A549 (cell line): Measurements from ENCODE around the gene PLCB2. TPM values are rescaled to one million over a fixed set of nuclear protein-coding genes. Genes with fewer than 3 reads are reported as not detected.
A peak's percentile ranks its signal among the peaks of the same experiment; 100 is the strongest.

Experiments used
- ATAC-seq, 2 experiments: fragments of 200-7000 bp in 1 of 2; fragments of >200 bp in 1 of 2; cut with Nextera tagmentation in 1 of 2; cut with Tn5 transposase in 1 of 2; 3 replicates each; pipeline versions ENCODE4 v1.8.0 to v1.9.1; 2018 to 2020; ENCODE audit warnings: mild to moderate bottlenecking in 1 of 2, moderate library complexity in 1 of 2
- CTCF ChIA-PET: fragments of 300-600 bp; sonication (Branson Sonifier 250); formaldehyde crosslinking; extraction: SDS; loops from one replicate; lab custom pipeline; 2021; ENCODE audit warnings: antibody characterized with exemption, inconsistent platforms; lab: Yijun Ruan, JAX
- POLR2A ChIA-PET: fragments of 350-600 bp; formaldehyde crosslinking; extraction: SDS; loops from one replicate; lab custom pipeline; 2021; ENCODE audit warnings: antibody characterized with exemption, inconsistent platforms; lab: Yijun Ruan, JAX
- DNase-seq, 2 experiments: peaks; one replicate each; pipeline versions ENCODE4 v3.0.0 to v3.0.0-alpha.2; 2011 to 2016; ENCODE audit warnings: low read depth in 1 of 2, low spot score in 1 of 2
- FAIRE-seq: peaks from 2 replicates; lab custom pipeline; 2011; peaks lifted over from hg19 to GRCh38; lab: Jason Lieb, UNC
- H3K27ac ChIP-seq, 2 experiments: fragments of >200 bp; sonication (Bioruptor Twin); formaldehyde crosslinking; 3 replicates each; pipeline ENCODE4 v1.5.1; 2016 to 2017
- H3K4me1 ChIP-seq: fragments of >200 bp; sonication (Bioruptor Twin); formaldehyde crosslinking; 3 replicates; pipeline ENCODE4 v1.6.1; 2016
- H3K4me2 ChIP-seq: fragments of >200 bp; sonication (Bioruptor Twin); formaldehyde crosslinking; 3 replicates; pipeline ENCODE4 v1.6.1; 2016
- H3K4me3 ChIP-seq: fragments of >200 bp; sonication (Bioruptor Twin); formaldehyde crosslinking; 3 replicates; pipeline ENCODE4 v1.5.1; 2016
- H3K9me3 ChIP-seq: fragments of >200 bp; sonication (Bioruptor Twin); formaldehyde crosslinking; 3 replicates; pipeline ENCODE4 v1.6.1; 2016
- ATOH8 ChIP-seq: fragments of 250-450 bp; sonication (Bioruptor Pico); IDR thresholded peaks from 2 replicates; pipeline ENCODE4 v1.5.0; 2020; ENCODE audit warnings: low read depth, mild to moderate bottlenecking, moderate library complexity
- CHD2 ChIP-seq: fragments of 150-350 bp; IDR thresholded peaks from 2 replicates; pipeline ENCODE4 v1.6.1; 2014; ENCODE audit warnings: low read length; ENCODE audit not compliant: partially characterized antibody
- CTCF ChIP-seq: fragments of >200 bp; sonication (Bioruptor Twin); formaldehyde crosslinking; IDR thresholded peaks from 3 replicates; pipeline ENCODE4 v1.5.1; 2016
- EHMT2 ChIP-seq: fragments of 200-600 bp; sonication (generic); IDR thresholded peaks from 2 replicates; pipeline ENCODE4 v1.6.1; 2016; ENCODE audit warnings: antibody characterized with exemption, low read depth, mild to moderate bottlenecking, moderate library complexity
- ESRRA ChIP-seq: fragments of 150-350 bp; IDR thresholded peaks from 2 replicates; pipeline ENCODE4 v1.6.1; 2014; ENCODE audit warnings: mild to moderate bottlenecking, low read length, borderline replicate concordance
- FOSL2 ChIP-seq, 2 experiments: fragments of 450-650 bp in 1 of 2; fragments of >200 bp in 1 of 2; sonication (Bioruptor Twin) in 1 of 2; formaldehyde crosslinking; IDR thresholded peaks; 2 replicates each; pipeline versions ENCODE4 v1.5.0 to v1.6.1; 2016 to 2020; ENCODE audit warnings: mild to moderate bottlenecking in 1 of 2, moderate library complexity in 1 of 2
- GATA3 ChIP-seq: IDR thresholded peaks from 2 replicates; pipeline ENCODE4 v1.6.1; 2012; ENCODE audit warnings: borderline replicate concordance
- HEYL ChIP-seq: fragments of 250-450 bp; sonication (Bioruptor Pico); IDR thresholded peaks from 2 replicates; pipeline ENCODE4 v1.8.0; 2021; ENCODE audit warnings: mild to moderate bottlenecking, moderate library complexity
- HOXA7 ChIP-seq: fragments of 250-450 bp; sonication (Bioruptor Pico); IDR thresholded peaks from 2 replicates; pipeline ENCODE4 v1.5.0; 2020; ENCODE audit warnings: mild to moderate bottlenecking, moderate library complexity
- HOXB13 ChIP-seq: fragments of 250-450 bp; sonication (Bioruptor Pico); IDR thresholded peaks from 2 replicates; pipeline ENCODE4 v1.5.0; 2020; ENCODE audit warnings: low read depth, mild to moderate bottlenecking, moderate library complexity
- JUN ChIP-seq, 2 experiments: fragments of >200 bp; sonication (Bioruptor Twin); formaldehyde crosslinking; IDR thresholded peaks; 2 replicates in 1 of 2; 3 replicates in 1 of 2; pipeline ENCODE4 v1.6.1; 2016 to 2017
- KDM1A ChIP-seq: fragments of 200-600 bp; sonication (generic); IDR thresholded peaks from 2 replicates; pipeline ENCODE4 v1.6.1; 2016; ENCODE audit warnings: low read depth, mild to moderate bottlenecking
- KDM5A ChIP-seq: fragments of 200-600 bp; sonication (generic); IDR thresholded peaks from 2 replicates; pipeline ENCODE4 v1.6.1; 2016; ENCODE audit warnings: antibody characterized with exemption, mild to moderate bottlenecking
- MAFK ChIP-seq: fragments of 450-650 bp; IDR thresholded peaks from 2 replicates; pipeline ENCODE4 v1.6.1; 2014; ENCODE audit not compliant: partially characterized antibody
- MAZ ChIP-seq: fragments of 150-350 bp; IDR thresholded peaks from 2 replicates; pipeline ENCODE4 v1.6.1; 2014; ENCODE audit warnings: antibody characterized with exemption, low read depth, low read length, borderline replicate concordance
- RARB ChIP-seq: fragments of 250-450 bp; sonication (Bioruptor Pico); IDR thresholded peaks from 2 replicates; pipeline ENCODE4 v1.8.0; 2021; ENCODE audit warnings: mild to moderate bottlenecking, moderate library complexity
- SMC3 ChIP-seq: fragments of >200 bp; sonication (Bioruptor Twin); formaldehyde crosslinking; IDR thresholded peaks from 3 replicates; pipeline ENCODE4 v1.6.1; 2018; ENCODE audit warnings: inconsistent platforms
- TP53 ChIP-seq: fragments of 250-450 bp; sonication (Bioruptor Pico); IDR thresholded peaks from 2 replicates; pipeline ENCODE4 v1.5.0; 2021; ENCODE audit warnings: mild to moderate bottlenecking, moderate library complexity
- WGBS: methylation state at CpG from one replicate; pipeline ENCODE4 v1.1.6; 2017; ENCODE audit errors: missing lambda C conversion rate; 5-methylcytosine and 5-hydroxymethylcytosine counted together
- polyA plus RNA-seq, 4 experiments: library from polyadenylated mRNA; depleted of rRNA in 3 of 4; stranded (reverse); fragments of >200 nt; fragmentation: RNase III in 1 of 4; extraction: RNeasy Plus Mini Kit Qiagen cat#74134 plus additional on column Dnase treatment in 1 of 4; gene quantifications; 2 replicates in 3 of 4; 3 replicates in 1 of 4; pipeline ENCODE4 v1.2.3, GENCODE V29; 2011 to 2017

The PLCB2 gene
- polyA plus RNA-seq, 2 of the 4 experiments (the other 2 are of a cell fraction), result 0.30 to 0.49 TPM

- ATAC-seq, result no peak
- WGBS, result 85% methylated on average over 12 of the region's 15 CpGs
- Histone ChIP-seq H3K4me1 (peaks cover 31% of the 10 kb centered on the region; the same call in 2 of the 3 replicates), H3K4me3 (no peak overlapping the region), H3K4me2 (peak overlapping the region; percentile 6; the same call in 1 of the 3 replicates), H3K9me3 (no peaks in the 10 kb centered on the region), H3K27ac (no peak overlapping the region)
- TF ChIP-seq ATOH8 (CRISPR knock-in tag), result no peak
- TF ChIP-seq MAZ, result no peak
- no peak for TF ChIP-seq JUN (IDR thresholded peaks at IDR 0.05)
- TF ChIP-seq FOSL2 (IDR thresholded peaks at IDR 0.05), result no peak
- no peak for TF ChIP-seq FOSL2 (CRISPR knock-in tag; IDR thresholded peaks at IDR 0.05)
- no peak for TF ChIP-seq CHD2
- TF ChIP-seq GATA3, result no peak
- TF ChIP-seq KDM1A, result no peak
- TF ChIP-seq HOXA7 (CRISPR knock-in tag), result no peak
- no peak for TF ChIP-seq RARB (CRISPR knock-in tag)
- no peak for TF ChIP-seq SMC3
- TF ChIP-seq EHMT2, result no peak
- TF ChIP-seq TP53, result no peak
- no peak for TF ChIP-seq ESRRA
- TF ChIP-seq CTCF, result no peak
- TF ChIP-seq HEYL (CRISPR knock-in tag), result no peak
- no peak for TF ChIP-seq MAFK
- TF ChIP-seq HOXB13 (CRISPR knock-in tag), result no peak
- ChIA-PET POLR2A (no interaction called here), CTCF (interaction anchor here (0.6 to 10.2 kb wide), 6 partner anchors 8 to 35 kb away, joined by 3 to 135 read pairs (median 4); no protein-coding TSS in a partner anchor)
- no peak for DNase-seq
- FAIRE-seq, result no peak
Measured at GRCh38 chr15:40346579-40347558, 39.1 kb upstream of the PLCB2 start.

- Histone ChIP-seq H3K27ac (no peak overlapping the region), H3K9me3 (no peaks in the 10 kb centered on the region), H3K4me3 (no peak overlapping the region), H3K4me2 (peak overlapping the region; percentile 6), H3K4me1 (peaks cover 39% of the 10 kb centered on the region)
- DNase-seq (no peak), ATAC-seq (no peak), FAIRE-seq (no peak)
- no peak for TF ChIP-seq KDM5A
- 91% methylated on average over 4 of the region's 6 CpGs for WGBS
- CTCF ChIA-PET, result interaction anchor here (0.6 to 10.2 kb wide), 12 partner anchors 8 to 68 kb away, joined by 3 to 135 read pairs (median 4); partner anchors contain the start of gene DISP2
- POLR2A ChIA-PET, result no interaction called here
Measured at GRCh38 chr15:40345867-40346578, 38.3 kb upstream of the PLCB2 start.
